Tibial nerve (tissue), 4 donors: Measurements from ENCODE around the gene DDX60. TPM values are rescaled to one million over a fixed set of nuclear protein-coding genes. Genes with fewer than 3 reads are reported as not detected.

Experiments used
- DNase-seq, 2 donors: peaks; one replicate each; pipeline ENCODE4 v3.0.0-alpha.2; 2019; ENCODE audit warnings: low spot score in 2 of 2
- H3K27ac ChIP-seq, 4 donors: fragments of 200-600 bp; sonication (generic) in 3 of 4; one replicate each; pipeline ENCODE4 v1.5.1; 2017 to 2019; ENCODE audit warnings: mild to moderate bottlenecking in 1 of 4
- H3K27me3 ChIP-seq, 2 donors: fragments of 200-600 bp; sonication (generic) in 1 of 2; one replicate each; pipeline versions ENCODE4 v1.5.1 to v1.6.0; 2017 to 2019
- H3K36me3 ChIP-seq, 3 donors: fragments of 200-600 bp; sonication (generic); one replicate each; pipeline ENCODE4 v1.5.1; 2018 to 2019
- H3K4me1 ChIP-seq, 4 donors: fragments of 200-600 bp; sonication (generic) in 3 of 4; one replicate each; pipeline ENCODE4 v1.5.1; 2017 to 2019
- H3K4me3 ChIP-seq, 4 donors: fragments of 200-600 bp; sonication (generic) in 3 of 4; one replicate each; pipeline ENCODE4 v1.5.1; 2017 to 2019; ENCODE audit warnings: mild to moderate bottlenecking in 1 of 4, moderate library complexity in 1 of 4
- H3K9me3 ChIP-seq, 4 donors: fragments of 200-600 bp; sonication (generic) in 3 of 4; one replicate each; pipeline ENCODE4 v1.5.1; 2017 to 2019
- EP300 ChIP-seq, 2 donors: sonication (generic); formaldehyde crosslinking; IDR thresholded peaks; one replicate each; pipeline ENCODE4 v1.6.1; 2017; ENCODE audit warnings: antibody characterized with exemption in 2 of 2, mild to moderate bottlenecking in 1 of 2
- POLR2A ChIP-seq, 2 donors: fragments of 450-650 bp; IDR thresholded peaks; one replicate each; pipeline ENCODE4 v1.6.1; 2017; ENCODE audit warnings: antibody characterized with exemption in 2 of 2, mild to moderate bottlenecking in 2 of 2, moderate library complexity in 2 of 2
- WGBS, 2 donors: methylation state at CpG; one replicate each; pipeline ENCODE4 v1.1.5; 2018; 5-methylcytosine and 5-hydroxymethylcytosine counted together
- total RNA-seq, 4 donors: library from RNA; depleted of rRNA; stranded (reverse); fragments of >200 nt; gene quantifications; one replicate each; pipeline ENCODE4 v1.1.0, GENCODE V29; 2016
- TF ChIP-seq, protein P1 (sequence below), 5 experiments: fragments of 200-600 bp in 3 of 5; fragments of 450-650 bp in 2 of 5; sonication (generic) in 3 of 5; IDR thresholded peaks; one replicate each; pipeline ENCODE4 v1.5.1; 2016 to 2019; ENCODE audit warnings: antibody characterized with exemption in 5 of 5, mild to moderate bottlenecking in 3 of 5, moderate library complexity in 2 of 5

Gene DDX60
- total RNA-seq, 4 donors from 2014 or later, result 9.9 to 33.9 (median 20.6) TPM

GRCh38 chr4:168197926-168198325, 120.6 kb downstream of the DDX60 start:
- TF ChIP-seq EP300 (IDR thresholded peaks at IDR 0.05) (no peak), POLR2A (IDR thresholded peaks at IDR 0.05) (no peak)
- TF ChIP-seq, protein P1, sequence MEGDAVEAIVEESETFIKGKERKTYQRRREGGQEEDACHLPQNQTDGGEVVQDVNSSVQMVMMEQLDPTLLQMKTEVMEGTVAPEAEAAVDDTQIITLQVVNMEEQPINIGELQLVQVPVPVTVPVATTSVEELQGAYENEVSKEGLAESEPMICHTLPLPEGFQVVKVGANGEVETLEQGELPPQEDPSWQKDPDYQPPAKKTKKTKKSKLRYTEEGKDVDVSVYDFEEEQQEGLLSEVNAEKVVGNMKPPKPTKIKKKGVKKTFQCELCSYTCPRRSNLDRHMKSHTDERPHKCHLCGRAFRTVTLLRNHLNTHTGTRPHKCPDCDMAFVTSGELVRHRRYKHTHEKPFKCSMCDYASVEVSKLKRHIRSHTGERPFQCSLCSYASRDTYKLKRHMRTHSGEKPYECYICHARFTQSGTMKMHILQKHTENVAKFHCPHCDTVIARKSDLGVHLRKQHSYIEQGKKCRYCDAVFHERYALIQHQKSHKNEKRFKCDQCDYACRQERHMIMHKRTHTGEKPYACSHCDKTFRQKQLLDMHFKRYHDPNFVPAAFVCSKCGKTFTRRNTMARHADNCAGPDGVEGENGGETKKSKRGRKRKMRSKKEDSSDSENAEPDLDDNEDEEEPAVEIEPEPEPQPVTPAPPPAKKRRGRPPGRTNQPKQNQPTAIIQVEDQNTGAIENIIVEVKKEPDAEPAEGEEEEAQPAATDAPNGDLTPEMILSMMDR (IDR thresholded peaks at IDR 0.05), result no peak
- no peak for DNase-seq
- H3K4me1 ChIP-seq, result no peaks in the 10 kb centered on the region
- H3K4me3 ChIP-seq, result no peak overlapping the region
- H3K27ac ChIP-seq, result no peak overlapping the region
- peaks cover 0 to 23% (median 0%) of the 10 kb centered on the region in 3 donors for H3K36me3 ChIP-seq
- no peaks in the 10 kb centered on the region for H3K27me3 ChIP-seq
- H3K9me3 ChIP-seq, result peaks cover 0 to 27% (median 5%) of the 10 kb centered on the region in 4 donors

DNA sequence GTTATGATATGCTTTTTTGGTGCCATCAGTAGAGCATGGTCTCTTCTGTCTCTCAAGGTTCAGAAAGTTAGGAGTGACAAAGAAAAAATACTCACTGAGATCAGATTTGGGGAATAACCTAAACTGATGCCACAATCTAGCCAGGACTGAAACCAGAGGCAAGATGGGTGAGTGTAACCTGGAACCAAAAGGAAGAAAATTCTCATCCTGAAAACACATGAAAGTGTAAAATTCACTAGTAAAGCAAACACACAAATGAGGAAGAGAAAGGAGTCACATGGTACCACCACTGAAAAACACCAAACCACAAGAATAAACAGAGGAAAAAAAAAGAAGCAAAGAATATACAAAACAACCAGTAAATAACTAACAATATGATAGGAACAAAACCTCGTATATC, 129.8 kb downstream of the DDX60 start:
- H3K9me3 ChIP-seq, result peaks cover 0 to 8% (median 0%) of the 10 kb centered on the region in 4 donors
- H3K27me3 ChIP-seq, result no peaks in the 10 kb centered on the region
- no peak overlapping the region for H3K4me3 ChIP-seq
- H3K36me3 ChIP-seq, result peaks cover 0 to 12% (median 0%) of the 10 kb centered on the region in 3 donors
- TF ChIP-seq, protein P1 (IDR thresholded peaks at IDR 0.05), result no peak
- no peak for TF ChIP-seq POLR2A (IDR thresholded peaks at IDR 0.05)
- TF ChIP-seq EP300 (IDR thresholded peaks at IDR 0.05), result no peak
- no peaks in the 10 kb centered on the region for H3K4me1 ChIP-seq
- WGBS, 2 donors, result 86 to 94% methylated on average over 1 of the region's 1 CpG
- no peak overlapping the region for H3K27ac ChIP-seq
- DNase-seq, result no peak

GRCh38 chr4:168183717-168184571, 134.6 kb downstream of the DDX60 start:
- TF ChIP-seq, protein P1 (IDR thresholded peaks at IDR 0.05), result peak in 4 of 5 experiments; percentile 22 to 38 (median 29)
- TF ChIP-seq EP300 (IDR thresholded peaks at IDR 0.05), result no peak
- 27 to 29% methylated on average over 6 of the region's 6 CpGs for WGBS, 2 donors
- no peak for DNase-seq

DNA sequence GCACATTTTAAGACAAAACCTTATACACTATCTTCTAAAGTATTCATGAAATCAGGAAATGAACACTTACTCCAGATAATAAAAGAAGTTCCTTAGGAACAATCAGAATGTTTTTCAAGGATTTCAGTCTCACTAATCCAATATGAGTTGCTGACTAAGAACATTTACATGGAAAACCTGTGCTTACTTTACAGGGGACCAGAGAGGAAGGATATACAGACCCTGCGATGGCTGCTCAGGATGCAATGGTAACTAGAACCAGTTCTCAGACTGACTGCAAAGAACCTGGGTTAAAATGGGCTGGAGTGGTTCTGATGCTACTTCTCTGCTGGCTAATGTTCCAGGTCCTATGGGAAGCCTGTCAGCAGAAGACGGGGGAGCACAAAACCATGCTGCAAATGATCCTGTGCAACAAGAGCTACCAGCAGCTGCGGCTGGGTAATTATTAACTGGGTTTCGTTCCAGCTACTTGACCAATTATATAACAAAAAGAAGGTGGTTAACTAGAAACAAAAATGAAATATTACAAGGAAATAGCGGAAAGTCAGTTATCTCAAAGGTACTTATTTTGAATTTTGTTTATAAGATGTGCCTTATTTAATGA, 140.9 kb downstream of the DDX60 start:
- H3K4me3 ChIP-seq, result no peak overlapping the region
- H3K4me1 ChIP-seq, result no peaks in the 10 kb centered on the region
- DNase-seq, result no peak
- H3K27ac ChIP-seq, result no peak overlapping the region
- H3K9me3 ChIP-seq, result no peaks in the 10 kb centered on the region
- no peaks in the 10 kb centered on the region for H3K36me3 ChIP-seq
- no peaks in the 10 kb centered on the region for H3K27me3 ChIP-seq
- 88 to 93% methylated on average over 5 of the region's 5 CpGs for WGBS, 2 donors
- no peak for TF ChIP-seq POLR2A (IDR thresholded peaks at IDR 0.05)
- no peak for TF ChIP-seq EP300 (IDR thresholded peaks at IDR 0.05)
- TF ChIP-seq, protein P1 (IDR thresholded peaks at IDR 0.05), result no peak

More at GRCh38 chr4:168183717-168184571, 134.6 kb downstream of the DDX60 start:
- Histone ChIP-seq H3K27me3 (no peaks in the 10 kb centered on the region), H3K9me3 (no peaks in the 10 kb centered on the region), H3K36me3 (no peaks in the 10 kb centered on the region), H3K4me3 (no peak overlapping the region), H3K27ac (no peak overlapping the region), H3K4me1 (no peaks in the 10 kb centered on the region)

- no peaks in the 10 kb centered on the region for H3K36me3 ChIP-seq
- no peaks in the 10 kb centered on the region for H3K4me1 ChIP-seq
- H3K9me3 ChIP-seq, result no peaks in the 10 kb centered on the region
- no peak for DNase-seq
- 90 to 92% methylated on average over 6 of the region's 6 CpGs for WGBS, 2 donors
- TF ChIP-seq POLR2A (IDR thresholded peaks at IDR 0.05) (no peak), EP300 (IDR thresholded peaks at IDR 0.05) (no peak)
- TF ChIP-seq, protein P1 (IDR thresholded peaks at IDR 0.05), result no peak
- H3K27me3 ChIP-seq, result no peaks in the 10 kb centered on the region
- H3K4me3 ChIP-seq, result no peak overlapping the region
- no peak overlapping the region for H3K27ac ChIP-seq
Observed at GRCh38 chr4:168174308-168174707, 144.2 kb downstream of the DDX60 start.
